HG03280 (cell line): ENCODE results near the gene THRB.
"Not testable (repeated sequence)": the region's sequence is repeated elsewhere in the genome, so short reads cannot be mapped to it uniquely, and the experiment has no call there.

Source experiments
- ATAC-seq: cut with Tn5 transposase; IDR thresholded peaks from one replicate; pipeline ENCODE4 v1.9.1; 2021; ENCODE audit warnings: mild to moderate bottlenecking, moderate library complexity; ENCODE audit not compliant: unreplicated experiment

Gene THRB

GRCh38 chr3:24451461-24452099, 43.1 kb downstream of the THRB start:
- no peak for ATAC-seq

GRCh38 chr3:24450160-24450907, 44.3 kb downstream of the THRB start:
- ATAC-seq = no peak

- no peak for ATAC-seq
Observed at GRCh38 chr3:24447836-24448235, 46.8 kb downstream of the THRB start.

GRCh38 chr3:24446032-24446431, 48.6 kb downstream of the THRB start:
- no peak for ATAC-seq

GRCh38 chr3:24443476-24443875, 51.2 kb downstream of the THRB start:
- no peak for ATAC-seq

GRCh38 chr3:24440760-24441464, 53.7 kb downstream of the THRB start:
- no peak for ATAC-seq

GRCh38 chr3:24439021-24439420, 55.6 kb downstream of the THRB start:
- no peak for ATAC-seq

- ATAC-seq = no peak
Observed at GRCh38 chr3:24437326-24437725, 57.3 kb downstream of the THRB start.

- no peak for ATAC-seq
Observed at GRCh38 chr3:24435584-24435983, 59.1 kb downstream of the THRB start.

- ATAC-seq = no peak
Observed at GRCh38 chr3:24434651-24435050, 60.0 kb downstream of the THRB start.

GRCh38 chr3:24433838-24434591, 60.6 kb downstream of the THRB start:
- no peak for ATAC-seq

GRCh38 chr3:24432989-24433388, 61.7 kb downstream of the THRB start:
- no peak for ATAC-seq

GRCh38 chr3:24428481-24428880, 66.2 kb downstream of the THRB start:
- ATAC-seq = no peak

GRCh38 chr3:24426896-24427295, 67.8 kb downstream of the THRB start:
- no peak for ATAC-seq

GRCh38 chr3:24420829-24421228, 73.8 kb downstream of the THRB start:
- ATAC-seq = not testable (repeated sequence)

GRCh38 chr3:24420224-24420623, 74.4 kb downstream of the THRB start:
- no peak for ATAC-seq

GRCh38 chr3:24419067-24419791, 75.4 kb downstream of the THRB start:
- ATAC-seq = no peak

- no peak for ATAC-seq
Observed at GRCh38 chr3:24417730-24418129, 76.9 kb downstream of the THRB start.

GRCh38 chr3:24416224-24416623, 78.4 kb downstream of the THRB start:
- no peak for ATAC-seq

GRCh38 chr3:24415824-24416223, 78.8 kb downstream of the THRB start:
- ATAC-seq = no peak

GRCh38 chr3:24413662-24414061, 81.0 kb downstream of the THRB start:
- not testable (repeated sequence) for ATAC-seq
